HCT116 (cell line): ENCODE measurements around the gene RARB. TPM values are rescaled to one million over a fixed set of nuclear protein-coding genes. Genes with fewer than 3 reads are reported as not detected.

Source experiments
- ATAC-seq: fragments of 200-7000 bp; cut with Tn5 transposase; 2 replicates; pipeline ENCODE4 v1.9.1; 2020; ENCODE audit warnings: mild to moderate bottlenecking, moderate library complexity
- BruUV-seq: library from RNA; stranded (reverse); fragments of 400-500 nt; replicated peaks from 2 replicates; lab custom pipeline; 2021; lab: Mats Ljungman, UMichigan
- CTCF ChIA-PET: fragments of 300-600 bp; sonication (Branson Sonifier 250); formaldehyde crosslinking; loops from one replicate; lab custom pipeline; 2021; ENCODE audit warnings: antibody characterized with exemption; lab: Charles Lee
- POLR2A ChIA-PET: fragments of 300-600, 350-600 bp; sonication (Branson Sonifier 250); formaldehyde crosslinking; loops from one replicate; lab custom pipeline; 2021; ENCODE audit warnings: antibody characterized with exemption; lab: Charles Lee
- RAD21 ChIA-PET, 2 experiments: fragments of 300-600 bp; sonication (Branson Sonifier 250); formaldehyde crosslinking; loops; one replicate each; lab custom pipeline; 2023; ENCODE audit warnings: low total read pairs in 2 of 2; ENCODE audit not compliant: uncharacterized antibody in 2 of 2, unreplicated experiment in 2 of 2, low non-redundant PET in 1 of 2; lab: Charles Lee
- DNase-seq: peaks from one replicate; pipeline ENCODE4 v3.0.0-alpha.2; 2010; ENCODE audit warnings: low read depth, low spot score
- H2AFZ ChIP-seq: fragments of 200-600 bp; shearing (Covaris generic), sonication (generic); 2 replicates; pipeline ENCODE4 v1.6.1; 2017; ENCODE audit warnings: low read depth, mixed run types, mixed read lengths, antibody characterized with exemption, low read length; ENCODE audit not compliant: poor library complexity, severe bottlenecking
- H3K27ac ChIP-seq: 2 replicates; pipeline ENCODE4 v1.5.1; 2012; ENCODE audit warnings: low read depth, low read length
- H3K27me3 ChIP-seq: fragments of 200-600 bp; sonication (generic); 2 replicates; pipeline ENCODE4 v1.6.1; 2016; ENCODE audit warnings: mixed run types, low read length, mixed read lengths; ENCODE audit not compliant: insufficient read depth
- H3K36me3 ChIP-seq, 2 experiments: fragments of 200-500 bp in 1 of 2; fragments of 200-600 bp in 1 of 2; sonication (Bioruptor generic) in 1 of 2; sonication (generic) in 1 of 2; 2 replicates each; pipeline versions ENCODE4 v1.5.1 to v1.6.1; 2014 to 2016; ENCODE audit warnings: low read length in 2 of 2, inconsistent platforms in 1 of 2, mixed read lengths in 1 of 2, mixed run types in 1 of 2; ENCODE audit not compliant: insufficient read depth in 2 of 2, control insufficient read depth in 1 of 2
- H3K4me1 ChIP-seq, 2 experiments: fragments of 200-600 bp in 1 of 2; sonication (generic) in 1 of 2; 2 replicates each; pipeline versions ENCODE4 v1.5.1 to v1.6.1; 2012 to 2017; ENCODE audit warnings: low read length in 2 of 2, inconsistent platforms in 1 of 2, mild to moderate bottlenecking in 1 of 2, mixed read lengths in 1 of 2, mixed run types in 1 of 2, moderate library complexity in 1 of 2; ENCODE audit not compliant: insufficient read depth in 2 of 2, control insufficient read depth in 1 of 2
- H3K4me2 ChIP-seq: fragments of 200-600 bp; sonication (generic); 2 replicates; pipeline ENCODE4 v1.6.1; 2017; ENCODE audit warnings: mixed run types, low read length, mixed read lengths
- H3K4me3 ChIP-seq, 2 experiments: fragments of 200-600 bp in 1 of 2; sonication (generic) in 1 of 2; replicated peaks in 1 of 2; 2 replicates each; pipeline ENCODE4 v1.5.1; 2011 to 2016; ENCODE audit warnings: low read length in 2 of 2, control low read depth in 1 of 2, low read depth in 1 of 2, mild to moderate bottlenecking in 1 of 2, mixed read lengths in 1 of 2, mixed run types in 1 of 2
- H3K79me2 ChIP-seq: fragments of 200-600 bp; sonication (generic); 2 replicates; pipeline ENCODE4 v1.6.1; 2017; ENCODE audit warnings: mild to moderate bottlenecking, mixed run types, low read length, moderate library complexity, mixed read lengths; ENCODE audit not compliant: insufficient read depth
- H3K9ac ChIP-seq: fragments of 200-600 bp; sonication (generic); 2 replicates; pipeline ENCODE4 v1.6.1; 2016; ENCODE audit warnings: low read length, mixed read lengths
- H3K9me2 ChIP-seq: fragments of 200-600 bp; sonication (generic), shearing (Covaris generic); 2 replicates; pipeline ENCODE4 v1.6.1; 2017; ENCODE audit warnings: mixed run types, mild to moderate bottlenecking, moderate library complexity; ENCODE audit not compliant: insufficient read depth
- H3K9me3 ChIP-seq, 2 experiments: fragments of 200-500 bp in 1 of 2; fragments of 200-600 bp in 1 of 2; sonication (Bioruptor generic) in 1 of 2; sonication (generic) in 1 of 2; 2 replicates each; pipeline ENCODE4 v1.6.1; 2014 to 2017; ENCODE audit warnings: low read length in 2 of 2, mixed read lengths in 2 of 2, inconsistent platforms in 1 of 2, low read depth in 1 of 2, mild to moderate bottlenecking in 1 of 2, mixed run types in 1 of 2, moderate library complexity in 1 of 2; ENCODE audit not compliant: control insufficient read depth in 1 of 2, insufficient read depth in 1 of 2
- H4K20me1 ChIP-seq: fragments of 200-600 bp; sonication (generic), shearing (Covaris generic); 2 replicates; pipeline ENCODE4 v1.6.1; 2017; ENCODE audit warnings: mixed run types, mild to moderate bottlenecking, moderate library complexity; ENCODE audit not compliant: insufficient read depth
- CBX3 ChIP-seq: IDR thresholded peaks from 2 replicates; pipeline ENCODE4 v1.6.1; 2012; ENCODE audit warnings: low read depth
- CEBPB ChIP-seq: IDR thresholded peaks from 2 replicates; pipeline ENCODE4 v1.6.1; 2012; ENCODE audit warnings: low read depth
- CTCF ChIP-seq, 3 experiments: fragments of 200-600 bp in 1 of 3; sonication (generic) in 1 of 3; IDR thresholded peaks in 2 of 3; conservative IDR thresholded peaks in 1 of 3; 2 replicates each; pipeline ENCODE4 v1.5.1; 2012 to 2017; ENCODE audit warnings: low read depth in 2 of 3, low read length in 2 of 3, antibody characterized with exemption in 1 of 3, borderline replicate concordance in 1 of 3, control low read depth in 1 of 3, mild to moderate bottlenecking in 1 of 3, mixed read lengths in 1 of 3, mixed run types in 1 of 3, moderate library complexity in 1 of 3; ENCODE audit not compliant: insufficient read depth in 1 of 3
- ELF1 ChIP-seq: IDR thresholded peaks from 2 replicates; pipeline ENCODE4 v1.6.1; 2012; ENCODE audit warnings: low read depth, borderline replicate concordance
- EZH2 ChIP-seq: fragments of 200-600 bp; sonication (generic); IDR thresholded peaks from 2 replicates; pipeline ENCODE4 v1.6.1; 2017; ENCODE audit warnings: antibody characterized with exemption, mixed run types
- EZH2phosphoT487 ChIP-seq: fragments of 200-600 bp; IDR thresholded peaks from 2 replicates; pipeline ENCODE4 v1.6.1; 2018; ENCODE audit warnings: antibody characterized with exemption, borderline replicate concordance
- JUND ChIP-seq: IDR thresholded peaks from 2 replicates; pipeline ENCODE4 v1.6.1; 2012
- MAX ChIP-seq: IDR thresholded peaks from 2 replicates; pipeline ENCODE4 v1.6.1; 2012
- POLR2AphosphoS5 ChIP-seq: IDR thresholded peaks from 2 replicates; pipeline ENCODE4 v1.6.1; 2011; ENCODE audit warnings: mild to moderate bottlenecking, low read depth, low read length, moderate library complexity
- SIN3A ChIP-seq: IDR thresholded peaks from 2 replicates; pipeline ENCODE4 v1.6.1; 2012; ENCODE audit warnings: low read depth
- SP1 ChIP-seq: IDR thresholded peaks from 2 replicates; pipeline ENCODE4 v1.6.1; 2012; ENCODE audit warnings: low read depth
- SRF ChIP-seq: IDR thresholded peaks from 2 replicates; pipeline ENCODE4 v1.6.1; 2012; ENCODE audit warnings: low read depth
- TCF7L2 ChIP-seq: IDR thresholded peaks from 2 replicates; pipeline ENCODE4 v1.7.0; 2011; ENCODE audit warnings: borderline replicate concordance, inconsistent platforms; ENCODE audit not compliant: insufficient read depth, insufficient read length; ENCODE audit errors: extremely low read depth
- intact Hi-C: fragments of 100-400 bp; cut with micrococcal nuclease; formaldehyde crosslinking; loops from 2 replicates; pipeline ENCODE4 v1.10.0; 2022
- total RNA-seq: library from RNA; stranded (reverse); gene quantifications from one replicate; pipeline ENCODE4 v1.2.1, GENCODE V29; 2021; ENCODE audit not compliant: unreplicated experiment
- TF ChIP-seq, protein P1 (sequence below): IDR thresholded peaks from 2 replicates; pipeline ENCODE4 v1.6.1; 2011; ENCODE audit warnings: mild to moderate bottlenecking, low read length, moderate library complexity; ENCODE audit not compliant: insufficient replicate concordance; ENCODE audit errors: extremely low read depth

RARB gene
- total RNA-seq, 1 experiment from 2014 or later, result not detected

DNA sequence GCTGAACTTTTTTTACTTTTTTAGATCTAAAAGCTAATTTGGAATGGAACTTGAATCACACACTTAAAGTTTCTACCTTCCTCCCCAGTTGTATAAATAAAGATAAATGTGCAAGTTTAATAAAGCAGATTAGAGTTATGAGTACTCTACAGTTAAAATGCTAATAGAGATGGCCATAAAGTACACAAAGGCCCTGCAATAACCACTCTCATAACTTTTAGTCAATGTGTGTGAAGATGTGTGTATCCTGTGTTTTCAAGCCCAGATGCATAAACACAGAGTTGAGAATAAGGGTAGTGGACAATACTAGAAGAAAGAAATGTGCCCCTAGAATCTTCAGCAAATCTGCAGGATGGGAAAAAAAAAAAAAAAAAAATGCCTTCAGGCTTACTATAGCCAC lies 191.3 kb downstream of the RARB start:
- Histone ChIP-seq H3K9ac (no peak overlapping the region), H3K36me3 (peaks cover 6 to 23% of the 10 kb centered on the region in 2 experiments; a peak in 3 of 4 replicates), H3K9me3 (no peaks in the 10 kb centered on the region), H3K4me3 (no peak overlapping the region), H2AFZ (no peak overlapping the region), H3K27me3 (no peaks in the 10 kb centered on the region), H3K79me2 (no peaks in the 10 kb centered on the region), H4K20me1 (no peaks in the 10 kb centered on the region), H3K4me2 (no peak overlapping the region), H3K9me2 (no peaks in the 10 kb centered on the region), H3K4me1 (peaks cover 0 to 8% of the 10 kb centered on the region in 2 experiments; a peak in 1 of 4 replicates), H3K27ac (no peak overlapping the region)
- ChIA-PET RAD21 (no interaction called here), POLR2A (no interaction called here), CTCF (no interaction called here)
- TF ChIP-seq, protein P1, sequence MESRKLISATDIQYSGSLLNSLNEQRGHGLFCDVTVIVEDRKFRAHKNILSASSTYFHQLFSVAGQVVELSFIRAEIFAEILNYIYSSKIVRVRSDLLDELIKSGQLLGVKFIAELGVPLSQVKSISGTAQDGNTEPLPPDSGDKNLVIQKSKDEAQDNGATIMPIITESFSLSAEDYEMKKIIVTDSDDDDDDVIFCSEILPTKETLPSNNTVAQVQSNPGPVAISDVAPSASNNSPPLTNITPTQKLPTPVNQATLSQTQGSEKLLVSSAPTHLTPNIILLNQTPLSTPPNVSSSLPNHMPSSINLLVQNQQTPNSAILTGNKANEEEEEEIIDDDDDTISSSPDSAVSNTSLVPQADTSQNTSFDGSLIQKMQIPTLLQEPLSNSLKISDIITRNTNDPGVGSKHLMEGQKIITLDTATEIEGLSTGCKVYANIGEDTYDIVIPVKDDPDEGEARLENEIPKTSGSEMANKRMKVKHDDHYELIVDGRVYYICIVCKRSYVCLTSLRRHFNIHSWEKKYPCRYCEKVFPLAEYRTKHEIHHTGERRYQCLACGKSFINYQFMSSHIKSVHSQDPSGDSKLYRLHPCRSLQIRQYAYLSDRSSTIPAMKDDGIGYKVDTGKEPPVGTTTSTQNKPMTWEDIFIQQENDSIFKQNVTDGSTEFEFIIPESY, result no peak
- TF ChIP-seq EZH2 (no peak), SRF (no peak), SIN3A (no peak), CEBPB (no peak), SP1 (no peak), MAX (no peak), CBX3 (no peak), ELF1 (no peak), TCF7L2 (no peak), JUND (no peak), CTCF (IDR thresholded peaks at IDR 0.05 in 2 of 3, conservative IDR thresholded peaks at IDR 0.05 in 1 of 3; ENCODE audit: borderline replicate concordance in 1 of 3, insufficient read depth in 1 of 3, low read depth in 2 of 3, low read length in 2 of 3) (no peak), POLR2AphosphoS5 (no peak), EZH2phosphoT487 (no peak)
- DNase-seq (no peak), ATAC-seq (no peak)
- BruUV-seq, result no TSS peak
- intact Hi-C loops, result no loop called here
